H1 (cell line): ENCODE results near the gene DEFB108B.
"Not testable (repeated sequence)": the region's sequence is repeated elsewhere in the genome, so short reads cannot be mapped to it uniquely, and the experiment has no call there.

ENCODE experiments used
- CTBP2 ChIP-seq: IDR thresholded peaks from 2 replicates; pipeline ENCODE4 v1.7.0; 2011; ENCODE audit warnings: borderline replicate concordance, mild to moderate bottlenecking, moderate library complexity, mixed read lengths, low read length; ENCODE audit not compliant: insufficient read depth, insufficient read length
- CTCF ChIP-seq, 3 experiments: IDR thresholded peaks; 1 replicate in 2 of 3; 2 replicates in 1 of 3; pipeline versions ENCODE4 v1.5.1 to v1.6.1; 2011; ENCODE audit warnings: low read length in 3 of 3, mild to moderate bottlenecking in 3 of 3, inconsistent platforms in 2 of 3, low read depth in 1 of 3, moderate library complexity in 1 of 3; ENCODE audit not compliant: insufficient read depth in 1 of 3; ENCODE audit errors: control extremely low read depth in 1 of 3
- EGR1 ChIP-seq: IDR thresholded peaks from 2 replicates; pipeline ENCODE4 v1.6.1; 2011; ENCODE audit warnings: low read depth, low read length, borderline replicate concordance
- MAX ChIP-seq: IDR thresholded peaks from 2 replicates; pipeline ENCODE4 v1.6.1; 2012; ENCODE audit warnings: inconsistent platforms
- POLR2A ChIP-seq, 2 experiments: IDR thresholded peaks; 1 replicate in 1 of 2; 2 replicates in 1 of 2; pipeline ENCODE4 v1.6.1; 2011; ENCODE audit warnings: low read depth in 2 of 2, low read length in 2 of 2, mild to moderate bottlenecking in 2 of 2; ENCODE audit errors: control extremely low read depth in 1 of 2
- RFX5 ChIP-seq: IDR thresholded peaks from 2 replicates; pipeline ENCODE4 v1.6.1; 2011; ENCODE audit warnings: low read depth, low read length, improper control_type of control experiment, borderline replicate concordance

DNA sequence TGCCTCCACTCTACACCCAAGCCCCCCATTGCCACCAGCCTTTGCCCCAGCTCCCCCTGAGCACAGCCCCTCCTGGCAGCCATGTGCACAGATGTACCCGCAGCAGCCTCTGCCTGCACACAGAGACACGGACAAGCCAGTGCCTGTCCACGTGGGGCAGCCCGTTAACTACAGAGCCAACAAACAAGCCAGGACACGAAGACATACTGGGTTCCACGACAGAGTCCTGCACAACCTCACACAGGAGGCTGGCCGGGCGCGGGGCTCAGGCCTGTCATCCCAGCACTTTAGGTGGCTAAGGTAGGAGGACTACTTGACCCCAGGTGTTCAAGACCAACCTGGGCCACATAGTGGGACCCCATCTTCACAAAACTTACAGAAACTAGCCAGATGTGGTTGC is 36.2 kb upstream of the DEFB108B start:
- TF ChIP-seq CTBP2; POLR2A (IDR thresholded peaks at IDR 0.05; ENCODE audit: control extremely low read depth in 1 of 2, low read depth in 2 of 2, low read length in 2 of 2); CTCF (IDR thresholded peaks at IDR 0.05; ENCODE audit: control extremely low read depth in 1 of 3, insufficient read depth in 1 of 3, low read depth in 1 of 3, low read length in 3 of 3); EGR1; MAX; RFX5: not testable (repeated sequence)
